Measurements from ENCODE around the gene LTF.
"Not testable (repeated sequence)": the region's sequence is repeated elsewhere in the genome, so short reads cannot be mapped to it uniquely, and the experiment has no call there.

The LTF gene

GRCh38 chr3:46398186-46398955 is 66.3 kb downstream of the LTF start:
- DNase-seq (ENCODE audit: low read depth in 2 of 3, low spot score in 2 of 3): no peak

- DNase-seq (ENCODE audit: low read depth in 2 of 3, low spot score in 2 of 3): no peak
Measured at GRCh38 chr3:46397111-46397510, 67.6 kb downstream of the LTF start.

- DNase-seq (ENCODE audit: low read depth in 2 of 3, low spot score in 2 of 3): no peak
Measured at GRCh38 chr3:46395766-46396530, 68.8 kb downstream of the LTF start.

GRCh38 chr3:46395210-46395661 is 69.5 kb downstream of the LTF start:
- DNase-seq (ENCODE audit: low read depth in 2 of 3, low spot score in 2 of 3): no peak

- DNase-seq (ENCODE audit: low read depth in 2 of 3, low spot score in 2 of 3): no peak
Measured at GRCh38 chr3:46393554-46394434, 70.9 kb downstream of the LTF start.

GRCh38 chr3:46393011-46393410 is 71.7 kb downstream of the LTF start:
- no peak for DNase-seq (ENCODE audit: low read depth in 2 of 3, low spot score in 2 of 3)

GRCh38 chr3:46391526-46391925 is 73.2 kb downstream of the LTF start:
- DNase-seq (ENCODE audit: low read depth in 2 of 3, low spot score in 2 of 3): not testable (repeated sequence)

- no peak for DNase-seq (ENCODE audit: low read depth in 2 of 3, low spot score in 2 of 3)
Measured at GRCh38 chr3:46389306-46389705, 75.4 kb downstream of the LTF start.

- DNase-seq (ENCODE audit: low read depth in 2 of 3, low spot score in 2 of 3): not testable (repeated sequence)
Measured at GRCh38 chr3:46388847-46389246, 75.9 kb downstream of the LTF start.

- no peak for DNase-seq (ENCODE audit: low read depth in 2 of 3, low spot score in 2 of 3)
Measured at GRCh38 chr3:46386205-46386604, 78.5 kb downstream of the LTF start.
